ENCODE data around the gene COL19A1. TPM values are rescaled to one million over a fixed set of nuclear protein-coding genes. Genes with fewer than 3 reads are reported as not detected.
A peak's percentile ranks its signal among the peaks of the same experiment; 100 is the strongest.

The COL19A1 gene
- total RNA-seq, 1 experiment from 2014 or later: not detected

- CTCF ChIA-PET: interaction anchor here (0.6 to 0.7 kb wide), 2 partner anchors 622 to 1211 kb away, joined by 3 to 4 read pairs; no protein-coding TSS in a partner anchor
- no peak overlapping the region for H3K27ac Mint-ChIP-seq (ENCODE audit: low read depth, unreplicated experiment)
- no peak for TF ChIP-seq CTCF (IDR thresholded peaks at IDR 0.05; ENCODE audit: unreplicated experiment)
- no peaks in the 10 kb centered on the region for H3K36me3 Mint-ChIP-seq (ENCODE audit: insufficient read depth, unreplicated experiment)
- intact Hi-C loops (cut with micrococcal nuclease): no loop called here
- no TSS peak for BruUV-seq (replicated peaks)
- H3K4me1 Mint-ChIP-seq (ENCODE audit: insufficient read depth, unreplicated experiment): no peaks in the 10 kb centered on the region
- no peak for DNase-seq (ENCODE audit: unreplicated experiment)
- peaks cover 90% of the 10 kb centered on the region for H3K27me3 Mint-ChIP-seq (ENCODE audit: insufficient read depth, unreplicated experiment)
- POLR2A ChIA-PET: no interaction called here
- H3K4me3 Mint-ChIP-seq (ENCODE audit: unreplicated experiment): no peak overlapping the region
- peaks cover 15% of the 10 kb centered on the region for H3K9me3 Mint-ChIP-seq (ENCODE audit: unreplicated experiment)
These were observed 17.8 kb upstream of the COL19A1 start for GRCh38 chr6:69848552-69848951.

GRCh38 chr6:69852706-69853105, 13.7 kb upstream of the COL19A1 start:
- POLR2A ChIA-PET: no interaction called here
- H3K27ac Mint-ChIP-seq (ENCODE audit: low read depth, unreplicated experiment): no peak overlapping the region

GRCh38 chr6:69861986-69862385, 4.4 kb upstream of the COL19A1 start:
- ChIA-PET POLR2A (no interaction called here), CTCF (interaction anchor here (0.6 kb wide), 1 partner anchor 32 kb away, joined by 3 read pairs; no protein-coding TSS in a partner anchor)
- BruUV-seq (replicated peaks): no TSS peak
- no peak overlapping the region for H3K4me3 Mint-ChIP-seq (ENCODE audit: unreplicated experiment)
- no peaks in the 10 kb centered on the region for H3K4me1 Mint-ChIP-seq (ENCODE audit: insufficient read depth, unreplicated experiment)
- peaks cover 97% of the 10 kb centered on the region for H3K27me3 Mint-ChIP-seq (ENCODE audit: insufficient read depth, unreplicated experiment)
- intact Hi-C loops (cut with micrococcal nuclease): no loop called here
- TF ChIP-seq CTCF (IDR thresholded peaks at IDR 0.05; ENCODE audit: unreplicated experiment): no peak
- H3K27ac Mint-ChIP-seq (ENCODE audit: low read depth, unreplicated experiment): no peak overlapping the region
- peak; percentile 6 for DNase-seq (ENCODE audit: unreplicated experiment)
- H3K9me3 Mint-ChIP-seq (ENCODE audit: unreplicated experiment): no peaks in the 10 kb centered on the region
- H3K36me3 Mint-ChIP-seq (ENCODE audit: insufficient read depth, unreplicated experiment): no peaks in the 10 kb centered on the region

More at GRCh38 chr6:69852706-69853105, 13.7 kb upstream of the COL19A1 start:
- CTCF ChIA-PET: no interaction called here
- intact Hi-C loops (cut with micrococcal nuclease): no loop called here
- no peak for DNase-seq (ENCODE audit: unreplicated experiment)
- Mint-ChIP-seq H3K27me3 (ENCODE audit: insufficient read depth, unreplicated experiment) (peaks cover 94% of the 10 kb centered on the region), H3K9me3 (ENCODE audit: unreplicated experiment) (peaks cover 15% of the 10 kb centered on the region), H3K36me3 (ENCODE audit: insufficient read depth, unreplicated experiment) (no peaks in the 10 kb centered on the region), H3K4me1 (ENCODE audit: insufficient read depth, unreplicated experiment) (no peaks in the 10 kb centered on the region), H3K4me3 (ENCODE audit: unreplicated experiment) (no peak overlapping the region)
- no peak for TF ChIP-seq CTCF (IDR thresholded peaks at IDR 0.05; ENCODE audit: unreplicated experiment)
- BruUV-seq (replicated peaks): no TSS peak

- H3K4me1 Mint-ChIP-seq (ENCODE audit: insufficient read depth, unreplicated experiment): no peaks in the 10 kb centered on the region
- H3K36me3 Mint-ChIP-seq (ENCODE audit: insufficient read depth, unreplicated experiment): no peaks in the 10 kb centered on the region
- H3K9me3 Mint-ChIP-seq (ENCODE audit: unreplicated experiment): no peaks in the 10 kb centered on the region
- H3K4me3 Mint-ChIP-seq (ENCODE audit: unreplicated experiment): no peak overlapping the region
- CTCF ChIA-PET: no interaction called here
- DNase-seq (ENCODE audit: unreplicated experiment): no peak
- intact Hi-C loops (cut with micrococcal nuclease): no loop called here
- H3K27ac Mint-ChIP-seq (ENCODE audit: low read depth, unreplicated experiment): no peak overlapping the region
- TF ChIP-seq CTCF (IDR thresholded peaks at IDR 0.05; ENCODE audit: unreplicated experiment): no peak
- no TSS peak for BruUV-seq (replicated peaks)
- H3K27me3 Mint-ChIP-seq (ENCODE audit: insufficient read depth, unreplicated experiment): peaks cover 96% of the 10 kb centered on the region
- POLR2A ChIA-PET: no interaction called here
These were observed 2.6 kb upstream of the COL19A1 start for GRCh38 chr6:69863766-69864165.
